SK-N-SH treated with all-trans-retinoic acid at 6 μM for 48 hours (cell line): ENCODE measurements around the gene VCAN.

Experiments
- ATAC-seq: fragments of 200-7000 bp; cut with Tn5 transposase; 3 replicates; pipeline ENCODE4 v1.9.1; 2020; ENCODE audit warnings: mild to moderate bottlenecking, moderate library complexity
- ARNTL ChIP-seq: fragments of 450-650 bp; formaldehyde crosslinking; IDR thresholded peaks from 2 replicates; pipeline ENCODE4 v1.5.0; 2020; ENCODE audit warnings: low read depth, mild to moderate bottlenecking, moderate library complexity, borderline replicate concordance
- BACH2 ChIP-seq: fragments of 250-450 bp; sonication (Bioruptor Pico); IDR thresholded peaks from 2 replicates; pipeline ENCODE4 v1.9.0; 2021; ENCODE audit warnings: mild to moderate bottlenecking, borderline replicate concordance
- CREB5 ChIP-seq: fragments of 250-450 bp; sonication (Bioruptor Pico); IDR thresholded peaks from 2 replicates; pipeline ENCODE4 v1.5.1; 2020; ENCODE audit warnings: low read depth, mild to moderate bottlenecking, moderate library complexity
- CSDC2 ChIP-seq: fragments of 250-450 bp; sonication (Bioruptor Pico); IDR thresholded peaks from 2 replicates; pipeline ENCODE4 v1.5.0; 2020; ENCODE audit warnings: mild to moderate bottlenecking, moderate library complexity
- ESRRG ChIP-seq: fragments of 250-450 bp; sonication (Bioruptor Pico); IDR thresholded peaks from 2 replicates; pipeline ENCODE4 v1.6.1; 2021; ENCODE audit warnings: mild to moderate bottlenecking
- GLIS3 ChIP-seq: fragments of 250-450 bp; sonication (Bioruptor Pico); IDR thresholded peaks from 2 replicates; pipeline ENCODE4 v1.5.0; 2020; ENCODE audit warnings: mild to moderate bottlenecking, moderate library complexity
- ISL1 ChIP-seq: fragments of 250-450 bp; sonication (Bioruptor Pico); IDR thresholded peaks from 2 replicates; pipeline ENCODE4 v2.1.2; 2022; ENCODE audit warnings: mild to moderate bottlenecking, moderate library complexity
- OSR1 ChIP-seq: fragments of 250-450 bp; sonication (Bioruptor Pico); IDR thresholded peaks from 2 replicates; pipeline ENCODE4 v1.8.0; 2022; ENCODE audit warnings: moderate library complexity, mild to moderate bottlenecking, inconsistent platforms
- PATZ1 ChIP-seq: fragments of 250-450 bp; sonication (Bioruptor Pico); IDR thresholded peaks from 2 replicates; pipeline ENCODE4 v1.8.0; 2020; ENCODE audit warnings: mild to moderate bottlenecking, moderate library complexity, borderline replicate concordance
- POU6F1 ChIP-seq: fragments of 250-450 bp; sonication (Bioruptor Pico); IDR thresholded peaks from 2 replicates; pipeline ENCODE4 v1.8.0; 2021; ENCODE audit warnings: low read depth, mild to moderate bottlenecking, moderate library complexity, borderline replicate concordance
- PPARA ChIP-seq: fragments of 250-450 bp; sonication (Bioruptor Pico); IDR thresholded peaks from 2 replicates; pipeline ENCODE4 v1.5.0; 2020; ENCODE audit warnings: mild to moderate bottlenecking, borderline replicate concordance
- RARB ChIP-seq: fragments of 250-450 bp; sonication (Bioruptor Pico); IDR thresholded peaks from 2 replicates; pipeline ENCODE4 v1.8.0; 2021; ENCODE audit warnings: mild to moderate bottlenecking, moderate library complexity
- SNAI2 ChIP-seq: fragments of 250-450 bp; sonication (Bioruptor Pico); IDR thresholded peaks from 2 replicates; pipeline ENCODE4 v1.5.0; 2020; ENCODE audit warnings: mild to moderate bottlenecking, moderate library complexity
- TCF4 ChIP-seq: fragments of 250-450 bp; sonication (Bioruptor Pico); IDR thresholded peaks from 2 replicates; pipeline ENCODE4 v1.8.0; 2021; ENCODE audit warnings: mild to moderate bottlenecking, moderate library complexity, borderline replicate concordance
- TOX ChIP-seq: fragments of 250-450 bp; sonication (Bioruptor Pico); IDR thresholded peaks from 2 replicates; pipeline ENCODE4 v1.8.0; 2021; ENCODE audit warnings: mild to moderate bottlenecking, moderate library complexity, borderline replicate concordance
- ZC3H10 ChIP-seq: fragments of 250-450 bp; sonication (Bioruptor Pico); IDR thresholded peaks from 2 replicates; pipeline ENCODE4 v1.5.1; 2021; ENCODE audit warnings: mild to moderate bottlenecking, moderate library complexity
- ZFP3 ChIP-seq: fragments of 250-450 bp; sonication (Bioruptor Pico); IDR thresholded peaks from 2 replicates; pipeline ENCODE4 v1.5.0; 2020; ENCODE audit warnings: mild to moderate bottlenecking, moderate library complexity
- ZFP30 ChIP-seq: fragments of 450-650 bp; formaldehyde crosslinking; IDR thresholded peaks from 2 replicates; pipeline ENCODE4 v1.5.0; 2022; ENCODE audit warnings: mild to moderate bottlenecking, moderate library complexity
- ZNF565 ChIP-seq: fragments of 450-650 bp; formaldehyde crosslinking; conservative IDR thresholded peaks from 2 replicates; pipeline ENCODE4 v1.5.0; 2020; ENCODE audit warnings: low read depth, mild to moderate bottlenecking, moderate library complexity
- ZNF70 ChIP-seq: fragments of 450-650 bp; formaldehyde crosslinking; IDR thresholded peaks from 2 replicates; pipeline ENCODE4 v1.5.0; 2020; ENCODE audit warnings: mild to moderate bottlenecking, moderate library complexity
- ZNF8 ChIP-seq: fragments of 450-650 bp; formaldehyde crosslinking; IDR thresholded peaks from 2 replicates; pipeline ENCODE4 v1.5.0; 2020; ENCODE audit warnings: mild to moderate bottlenecking, moderate library complexity
- TF ChIP-seq, protein P1 (sequence below): fragments of 250-450 bp; sonication (Bioruptor Pico); IDR thresholded peaks from 2 replicates; pipeline ENCODE4 v1.5.1; 2021; ENCODE audit warnings: mild to moderate bottlenecking, moderate library complexity
- TF ChIP-seq, protein P2 (sequence below): fragments of 250-450 bp; sonication (Bioruptor Pico); IDR thresholded peaks from 2 replicates; pipeline ENCODE4 v1.5.0; 2020; ENCODE audit warnings: mild to moderate bottlenecking, moderate library complexity

Gene VCAN

DNA sequence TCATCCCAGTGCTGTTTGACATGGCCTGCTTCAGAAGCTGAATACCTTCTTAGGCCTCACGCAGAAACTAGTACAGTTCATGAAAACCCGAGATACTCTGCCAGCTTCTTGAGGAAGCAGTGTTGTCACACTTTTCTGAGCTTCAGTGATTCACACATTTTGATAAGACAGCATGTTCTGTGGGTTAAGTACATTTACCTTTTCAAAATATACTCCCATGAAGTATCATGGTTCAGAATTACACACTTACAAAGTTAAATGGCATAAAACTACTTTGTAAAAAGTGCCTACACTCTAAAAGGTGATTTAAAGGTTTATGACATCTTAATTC, 56.9 kb downstream of the VCAN start:
- TF ChIP-seq TCF4 (CRISPR knock-in tag) (no peak), ZNF8 (no peak), TOX (no peak), RARB (CRISPR knock-in tag) (no peak), ZNF565 (no peak), ZFP3 (no peak), OSR1 (CRISPR knock-in tag) (no peak), ARNTL (CRISPR knock-in tag) (no peak), SNAI2 (CRISPR knock-in tag) (no peak), GLIS3 (CRISPR knock-in tag) (no peak), BACH2 (CRISPR knock-in tag) (no peak)
- TF ChIP-seq, protein P1, sequence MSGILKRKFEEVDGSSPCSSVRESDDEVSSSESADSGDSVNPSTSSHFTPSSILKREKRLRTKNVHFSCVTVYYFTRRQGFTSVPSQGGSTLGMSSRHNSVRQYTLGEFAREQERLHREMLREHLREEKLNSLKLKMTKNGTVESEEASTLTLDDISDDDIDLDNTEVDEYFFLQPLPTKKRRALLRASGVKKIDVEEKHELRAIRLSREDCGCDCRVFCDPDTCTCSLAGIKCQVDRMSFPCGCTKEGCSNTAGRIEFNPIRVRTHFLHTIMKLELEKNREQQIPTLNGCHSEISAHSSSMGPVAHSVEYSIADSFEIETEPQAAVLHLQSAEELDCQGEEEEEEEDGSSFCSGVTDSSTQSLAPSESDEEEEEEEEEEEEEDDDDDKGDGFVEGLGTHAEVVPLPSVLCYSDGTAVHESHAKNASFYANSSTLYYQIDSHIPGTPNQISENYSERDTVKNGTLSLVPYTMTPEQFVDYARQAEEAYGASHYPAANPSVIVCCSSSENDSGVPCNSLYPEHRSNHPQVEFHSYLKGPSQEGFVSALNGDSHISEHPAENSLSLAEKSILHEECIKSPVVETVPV: no peak
- TF ChIP-seq, protein P2, sequence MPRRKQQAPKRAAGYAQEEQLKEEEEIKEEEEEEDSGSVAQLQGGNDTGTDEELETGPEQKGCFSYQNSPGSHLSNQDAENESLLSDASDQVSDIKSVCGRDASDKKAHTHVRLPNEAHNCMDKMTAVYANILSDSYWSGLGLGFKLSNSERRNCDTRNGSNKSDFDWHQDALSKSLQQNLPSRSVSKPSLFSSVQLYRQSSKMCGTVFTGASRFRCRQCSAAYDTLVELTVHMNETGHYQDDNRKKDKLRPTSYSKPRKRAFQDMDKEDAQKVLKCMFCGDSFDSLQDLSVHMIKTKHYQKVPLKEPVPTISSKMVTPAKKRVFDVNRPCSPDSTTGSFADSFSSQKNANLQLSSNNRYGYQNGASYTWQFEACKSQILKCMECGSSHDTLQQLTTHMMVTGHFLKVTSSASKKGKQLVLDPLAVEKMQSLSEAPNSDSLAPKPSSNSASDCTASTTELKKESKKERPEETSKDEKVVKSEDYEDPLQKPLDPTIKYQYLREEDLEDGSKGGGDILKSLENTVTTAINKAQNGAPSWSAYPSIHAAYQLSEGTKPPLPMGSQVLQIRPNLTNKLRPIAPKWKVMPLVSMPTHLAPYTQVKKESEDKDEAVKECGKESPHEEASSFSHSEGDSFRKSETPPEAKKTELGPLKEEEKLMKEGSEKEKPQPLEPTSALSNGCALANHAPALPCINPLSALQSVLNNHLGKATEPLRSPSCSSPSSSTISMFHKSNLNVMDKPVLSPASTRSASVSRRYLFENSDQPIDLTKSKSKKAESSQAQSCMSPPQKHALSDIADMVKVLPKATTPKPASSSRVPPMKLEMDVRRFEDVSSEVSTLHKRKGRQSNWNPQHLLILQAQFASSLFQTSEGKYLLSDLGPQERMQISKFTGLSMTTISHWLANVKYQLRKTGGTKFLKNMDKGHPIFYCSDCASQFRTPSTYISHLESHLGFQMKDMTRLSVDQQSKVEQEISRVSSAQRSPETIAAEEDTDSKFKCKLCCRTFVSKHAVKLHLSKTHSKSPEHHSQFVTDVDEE (CRISPR knock-in tag): no peak
- ATAC-seq: no peak; the same call in 2 of the 3 replicates

GRCh38 chr5:83530193-83530592, 58.6 kb downstream of the VCAN start:
- TF ChIP-seq ISL1 (0 out of 2 replicates have a peak, but pooled peaks have one; percentile 15), PATZ1 (CRISPR knock-in tag) (no peak)
- peak; percentile 73 for ATAC-seq

DNA sequence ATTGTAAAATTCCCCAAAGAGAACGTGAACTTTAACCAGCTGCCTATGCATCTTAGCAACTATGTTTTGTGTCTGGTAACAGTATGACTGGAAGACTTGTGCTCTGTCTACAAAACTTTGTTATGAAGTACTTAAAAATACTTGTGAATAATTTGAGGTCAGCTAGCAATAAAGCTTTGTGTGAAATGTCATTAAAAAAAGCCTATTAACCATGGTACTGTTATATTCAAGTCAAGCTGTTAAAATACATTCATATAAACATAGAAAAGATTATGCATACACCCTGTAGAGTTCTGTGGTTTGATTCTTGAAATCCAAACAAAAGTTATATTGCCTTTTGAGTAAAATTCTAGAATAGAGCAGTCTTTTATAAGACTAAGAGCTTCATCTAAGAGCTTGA, 60.1 kb downstream of the VCAN start:
- TF ChIP-seq ZNF8 (no peak), RARB (CRISPR knock-in tag) (no peak), ARNTL (CRISPR knock-in tag) (no peak), ZFP30 (CRISPR knock-in tag) (no peak), CREB5 (CRISPR knock-in tag) (no peak), ZNF70 (no peak), PPARA (CRISPR knock-in tag) (no peak), TOX (no peak), ZC3H10 (no peak), BACH2 (CRISPR knock-in tag) (no peak), CSDC2 (CRISPR knock-in tag) (no peak), SNAI2 (CRISPR knock-in tag) (no peak), POU6F1 (CRISPR knock-in tag) (no peak), TCF4 (CRISPR knock-in tag) (no peak), ISL1 (no peak), ZFP3 (no peak), PATZ1 (CRISPR knock-in tag) (no peak), ESRRG (CRISPR knock-in tag) (no peak)
- TF ChIP-seq, protein P2 (CRISPR knock-in tag): no peak
- TF ChIP-seq, protein P1: no peak
- TF ChIP-seq, all 23 proteins: peak for 0
- no peak for ATAC-seq
